Activated CD4-positive, alpha-beta T cell treated with anti-CD3 and anti-CD28 coated beads for 4 hours (primary cell): Measurements from ENCODE around the gene PER3.

Experiments
- DNase-seq, 2 donors: peaks; one replicate each; pipeline ENCODE4 v3.0.0-alpha.2; 2020

The PER3 gene

GRCh38 chr1:7839526-7839925 is 55.4 kb downstream of the PER3 start:
- DNase-seq = no peak

DNA sequence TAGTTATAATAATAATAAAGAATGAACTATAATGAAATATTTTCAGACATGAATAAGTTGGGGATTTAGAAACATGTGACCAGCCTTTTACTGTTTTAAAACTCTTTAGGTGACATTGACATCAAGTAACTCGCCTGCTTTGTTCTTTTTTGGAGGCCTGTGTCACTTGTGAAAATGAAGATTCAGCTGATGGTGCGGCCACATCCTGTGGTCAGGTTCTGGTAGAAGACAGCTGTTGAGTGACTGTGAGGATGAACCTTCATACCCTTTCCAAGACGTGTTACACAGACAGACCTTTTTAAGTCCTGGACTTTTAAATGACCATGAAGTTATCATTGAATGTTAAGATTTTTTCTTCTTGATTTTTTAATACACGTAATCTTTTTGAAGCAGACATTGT is 58.4 kb downstream of the PER3 start:
- no peak for DNase-seq

DNA sequence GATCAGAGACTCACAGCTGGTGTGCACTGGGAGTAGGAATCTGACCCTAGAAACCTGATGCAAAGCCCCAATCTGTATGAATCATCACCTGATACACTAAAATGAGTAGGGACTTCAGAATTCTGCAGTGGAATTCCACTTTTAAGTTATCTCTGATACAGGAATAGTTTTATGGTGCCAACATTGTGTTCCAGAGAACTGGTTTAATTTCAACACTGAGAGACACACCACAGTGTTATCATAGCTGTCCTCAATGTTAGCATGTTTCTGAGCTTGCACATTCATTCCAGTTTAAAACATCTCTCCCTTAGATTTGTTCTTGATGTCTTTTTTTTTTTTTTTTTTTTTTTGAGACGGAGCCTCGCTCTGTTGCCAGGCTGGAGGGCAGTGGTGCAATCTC is 61.7 kb downstream of the PER3 start:
- DNase-seq = no peak

GRCh38 chr1:7846656-7847055 is 62.6 kb downstream of the PER3 start:
- no peak for DNase-seq

DNA sequence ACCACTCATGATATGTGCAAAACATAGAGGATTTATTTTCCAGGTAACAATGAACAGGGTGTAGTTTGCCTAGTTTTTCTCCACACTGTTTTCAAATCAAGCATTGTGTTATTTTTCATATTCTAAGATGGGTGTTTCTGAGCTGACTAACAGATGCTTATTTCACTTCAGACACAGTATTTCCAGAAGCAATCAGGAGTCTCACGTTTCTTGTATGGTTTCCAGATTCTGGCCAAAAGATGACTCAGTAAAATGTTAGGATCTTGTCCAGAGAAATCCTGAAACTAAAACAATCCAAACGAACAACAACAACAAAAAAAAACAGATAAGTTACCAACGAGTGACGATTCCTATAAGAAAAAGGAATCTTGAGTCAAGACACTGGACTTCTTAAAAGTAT is 63.5 kb downstream of the PER3 start:
- no peak for DNase-seq

GRCh38 chr1:7850786-7851185 is 66.7 kb downstream of the PER3 start:
- DNase-seq = no peak

GRCh38 chr1:7852804-7853683 is 69.0 kb downstream of the PER3 start, which contains the start of gene UTS2:
UTS2 (minus strand) TSS chr1:7853065; CDS start chr1:7853003, 62 bp downstream.
- DNase-seq = no peak

GRCh38 chr1:7853684-7854026 is 69.6 kb downstream of the PER3 start:
- DNase-seq = no peak

DNA sequence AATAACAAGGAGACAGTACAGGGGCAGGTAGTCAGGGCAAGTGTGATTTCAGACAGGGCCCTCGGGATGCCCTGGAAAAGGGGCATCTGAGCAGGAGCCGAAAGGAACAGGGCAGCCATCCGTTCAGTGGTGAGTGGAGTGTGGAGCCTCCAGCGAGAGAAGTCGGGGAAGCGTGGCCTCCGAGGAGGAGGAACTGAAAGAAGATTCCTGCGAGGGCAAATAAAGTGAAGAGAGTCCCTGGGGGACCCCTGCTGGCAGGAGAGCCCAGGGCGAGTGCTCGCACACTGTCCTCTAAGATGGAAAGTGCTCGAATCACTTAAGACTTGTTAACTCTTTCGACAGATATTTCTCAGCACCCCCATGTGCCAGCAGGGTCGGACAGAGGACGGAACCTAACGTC is 72.3 kb downstream of the PER3 start:
- DNase-seq = no peak

DNA sequence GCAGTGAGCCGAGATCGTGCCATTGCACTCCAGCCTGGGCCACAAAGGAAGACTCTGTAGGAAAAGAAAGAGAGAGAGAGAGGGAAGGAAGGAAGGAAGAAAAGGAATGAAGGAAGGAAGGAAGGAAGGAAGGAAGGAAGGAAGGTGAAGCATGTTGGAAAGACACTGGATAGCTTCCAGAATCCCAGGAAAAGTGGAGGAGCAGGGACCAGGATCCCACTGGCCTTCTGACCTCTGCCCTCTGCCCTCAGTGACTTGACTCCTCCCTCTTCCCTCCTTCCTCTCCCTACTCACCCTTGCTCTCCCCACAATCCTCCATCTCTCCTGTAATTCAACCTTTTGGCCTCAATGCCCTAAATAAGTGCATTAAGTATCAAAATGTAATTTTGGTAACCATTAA is 72.9 kb downstream of the PER3 start:
- no peak for DNase-seq

- no peak for DNase-seq
Observed at GRCh38 chr1:7857985-7858384, 73.9 kb downstream of the PER3 start.

GRCh38 chr1:7859406-7859805 is 75.3 kb downstream of the PER3 start:
- DNase-seq = no peak

GRCh38 chr1:7860130-7860529 is 76.0 kb downstream of the PER3 start:
- DNase-seq = no peak

DNA sequence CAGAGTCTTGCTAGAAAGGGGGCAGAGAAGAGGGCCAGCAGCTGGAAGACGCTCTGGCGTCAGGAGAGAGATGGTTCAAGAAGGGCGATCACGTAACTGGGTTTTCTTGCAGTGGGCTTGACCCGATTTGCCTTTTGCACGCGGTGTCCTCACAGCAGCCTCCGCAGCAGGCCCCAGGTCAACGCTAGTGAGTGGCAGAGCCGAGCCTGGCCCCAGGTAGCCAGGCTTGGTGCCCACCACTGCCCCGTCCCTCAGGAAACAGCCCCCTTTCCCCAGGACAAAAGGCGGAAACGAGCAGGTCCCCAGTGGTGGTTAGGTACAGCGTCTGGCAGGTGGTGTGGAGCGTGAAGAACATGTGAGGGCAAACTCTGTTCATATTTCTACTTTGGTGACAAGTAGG is 77.4 kb downstream of the PER3 start:
- no peak for DNase-seq

- no peak for DNase-seq
Observed at GRCh38 chr1:7862211-7863060, 78.3 kb downstream of the PER3 start.

DNA sequence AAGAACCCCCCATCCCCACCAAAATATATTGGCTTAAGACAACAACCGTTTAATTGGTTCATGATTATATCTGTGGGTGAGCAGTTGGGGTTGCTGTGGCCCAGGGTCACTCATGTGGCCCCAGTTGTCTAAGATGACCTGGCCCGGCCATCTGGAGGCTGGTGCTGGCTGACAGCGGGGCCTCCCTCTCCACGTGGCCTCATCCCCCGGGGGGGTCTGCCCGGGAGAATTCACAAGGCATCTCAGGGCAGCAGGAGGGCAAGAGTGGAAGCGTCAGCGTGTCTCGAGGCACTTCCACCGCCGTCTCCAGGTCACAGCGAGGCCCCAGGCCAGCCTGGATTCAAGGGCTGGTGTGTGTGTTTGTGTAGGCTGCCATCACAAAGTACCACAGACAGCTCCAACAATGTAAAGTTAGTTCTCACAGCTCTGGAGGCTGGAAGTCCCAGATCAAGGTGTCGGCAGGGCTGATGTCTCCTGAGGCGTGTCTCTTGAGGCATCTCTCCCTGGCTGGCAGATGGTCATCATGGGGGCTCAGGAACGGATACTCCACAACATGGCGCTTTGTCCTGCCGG is 79.8 kb downstream of the PER3 start:
- no peak for DNase-seq

DNA sequence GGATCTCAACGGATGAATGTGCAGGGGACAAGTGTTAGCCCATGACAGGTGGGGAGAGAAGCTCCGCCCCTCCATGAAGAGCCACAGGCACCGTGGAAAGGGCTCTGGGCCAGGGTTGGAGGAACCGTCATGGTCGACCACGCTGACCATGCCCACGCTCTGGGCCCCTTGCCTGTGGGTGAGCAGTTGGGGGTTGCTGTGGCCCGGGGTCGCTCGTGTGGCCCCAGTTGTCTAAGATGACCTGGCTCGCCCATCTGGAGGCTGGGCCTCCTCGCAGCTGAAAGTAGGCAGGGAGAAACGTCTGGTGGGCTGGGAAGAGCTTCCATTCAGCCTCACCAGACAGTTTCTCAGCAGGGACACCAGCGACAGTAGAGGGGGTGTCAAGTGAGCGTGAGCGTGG is 81.9 kb downstream of the PER3 start:
- no peak for DNase-seq

DNA sequence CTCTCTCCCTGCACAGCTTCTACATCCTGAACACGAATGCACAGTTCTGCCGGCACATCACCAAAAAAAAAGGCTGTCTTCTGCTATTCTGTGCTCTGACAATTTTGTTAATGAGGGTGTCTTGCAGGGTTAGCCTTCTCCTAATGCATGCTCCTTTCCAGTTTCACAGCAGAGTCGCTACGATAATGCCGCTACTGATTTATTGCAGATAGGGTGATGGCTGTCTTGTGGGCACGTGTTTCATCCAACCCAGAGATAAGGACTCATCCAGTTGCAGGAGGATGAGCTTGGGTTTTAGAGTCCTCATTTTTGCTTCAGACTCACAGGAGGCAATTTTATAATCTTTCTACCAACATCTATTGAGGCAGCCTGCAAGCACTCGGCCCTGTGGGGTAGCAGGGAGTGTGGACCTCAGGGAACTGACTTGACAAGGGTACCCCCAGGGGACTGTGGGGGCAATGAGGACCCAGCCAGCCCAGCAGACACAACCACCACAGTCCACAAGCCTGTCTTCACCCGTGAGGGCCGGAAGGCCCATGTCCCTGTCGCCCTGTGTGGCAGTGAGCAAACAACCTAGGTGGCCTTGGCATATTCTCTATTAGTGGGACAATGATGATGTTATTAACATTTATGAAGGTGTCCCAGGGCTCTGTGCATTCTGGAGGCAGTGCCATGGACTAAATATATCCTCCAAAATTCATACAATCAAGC is 84.1 kb downstream of the PER3 start:
- no peak for DNase-seq

DNA sequence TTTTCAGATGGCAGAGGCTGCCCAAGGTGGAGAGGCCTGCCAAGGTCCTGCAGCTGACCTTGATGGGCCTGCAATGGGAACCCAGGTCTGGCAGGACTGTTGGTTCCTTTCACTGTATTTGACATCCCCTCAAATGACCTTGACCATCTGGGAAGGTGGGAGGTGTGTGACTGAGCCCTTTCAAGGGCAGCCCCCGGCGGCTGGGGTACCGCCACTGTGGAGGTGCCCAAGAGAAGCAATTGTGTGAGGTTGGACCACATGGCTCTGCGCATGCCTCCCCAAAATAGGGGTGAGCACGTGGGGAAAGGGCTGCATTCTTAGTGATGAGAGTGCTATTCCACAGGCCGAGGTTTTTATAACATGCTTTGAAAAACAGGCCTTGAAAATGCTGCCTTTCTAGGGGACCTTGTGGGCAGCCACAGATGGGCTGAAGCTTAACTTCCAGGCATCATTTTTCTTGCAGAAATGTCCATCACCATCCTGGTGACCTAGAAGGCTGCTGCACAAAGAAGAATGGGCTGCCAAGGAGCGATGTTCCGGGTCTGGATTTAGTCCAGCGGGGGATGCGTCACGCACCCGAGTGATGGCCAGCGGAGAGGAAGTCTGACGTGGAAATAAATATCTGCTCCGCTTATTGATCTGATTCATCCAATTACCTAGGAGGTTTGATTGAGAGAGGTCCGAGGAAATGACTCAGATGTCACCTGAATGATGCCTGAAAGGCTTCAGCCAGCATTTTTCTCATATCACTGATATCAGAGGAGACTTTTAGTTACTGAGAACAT is 85.2 kb downstream of the PER3 start:
- no peak for DNase-seq

DNA sequence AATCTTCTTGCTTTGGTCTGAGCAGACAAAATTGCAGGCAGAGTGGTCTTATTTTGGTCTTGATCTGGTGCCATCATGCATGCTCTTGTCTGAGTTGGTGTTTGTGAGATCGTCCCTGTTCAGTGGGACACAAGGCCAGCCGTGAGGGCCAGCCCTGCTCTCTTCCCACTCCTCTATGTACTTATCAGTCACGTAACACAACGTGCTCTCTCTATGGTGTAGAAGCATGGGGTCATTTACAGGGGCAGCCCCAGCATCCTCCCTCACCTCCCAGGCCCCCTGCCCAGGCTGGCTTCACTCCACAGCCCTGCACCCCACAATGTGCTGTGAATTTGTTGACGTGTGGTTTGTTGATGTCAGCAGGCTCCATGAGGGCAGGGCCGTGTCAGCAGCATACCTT is 87.0 kb downstream of the PER3 start:
- no peak for DNase-seq

- no peak for DNase-seq
Observed at GRCh38 chr1:7873801-7874795, 90.0 kb downstream of the PER3 start.
